Amniotic epithelial cell (primary cell): ENCODE data around the gene ZNF281.

Experiments
- DNase-seq: peaks from one replicate; pipeline ENCODE4 v3.0.0-alpha.2; 2010; ENCODE audit warnings: low read depth

Gene ZNF281

GRCh38 chr1:200391747-200392146 lies 18.1 kb downstream of the ZNF281 start:
- no peak for DNase-seq

- no peak for DNase-seq
Measured at GRCh38 chr1:200388791-200389190, 21.0 kb downstream of the ZNF281 start.

- no peak for DNase-seq
Measured at GRCh38 chr1:200386416-200386815, 23.4 kb downstream of the ZNF281 start.

GRCh38 chr1:200384818-200385390 lies 24.9 kb downstream of the ZNF281 start:
- peak; percentile 39 for DNase-seq

GRCh38 chr1:200381256-200381984 lies 28.4 kb downstream of the ZNF281 start:
- DNase-seq, result no peak

- DNase-seq, result no peak
Measured at GRCh38 chr1:200380589-200381021, 29.2 kb downstream of the ZNF281 start.

- no peak for DNase-seq
Measured at GRCh38 chr1:200379940-200380588, 29.8 kb downstream of the ZNF281 start.

- peak; percentile 93 for DNase-seq
Measured at GRCh38 chr1:200379432-200379757, 30.4 kb downstream of the ZNF281 start.

GRCh38 chr1:200378096-200378495 lies 31.7 kb downstream of the ZNF281 start:
- DNase-seq, result no peak

- peak; percentile 85 for DNase-seq
Measured at GRCh38 chr1:200376528-200376927, 33.3 kb downstream of the ZNF281 start.

- DNase-seq, result no peak
Measured at GRCh38 chr1:200374569-200375295, 35.1 kb downstream of the ZNF281 start.

- DNase-seq, result no peak
Measured at GRCh38 chr1:200373811-200374231, 36.0 kb downstream of the ZNF281 start.

- no peak for DNase-seq
Measured at GRCh38 chr1:200372885-200373181, 37.0 kb downstream of the ZNF281 start.

GRCh38 chr1:200372095-200372884 lies 37.5 kb downstream of the ZNF281 start:
- DNase-seq, result peak; percentile 74

- no peak for DNase-seq
Measured at GRCh38 chr1:200369706-200370105, 40.1 kb downstream of the ZNF281 start.

GRCh38 chr1:200369131-200369530 lies 40.7 kb downstream of the ZNF281 start:
- DNase-seq, result no peak

GRCh38 chr1:200368556-200368955 lies 41.3 kb downstream of the ZNF281 start:
- DNase-seq, result no peak

- peak; percentile 95 for DNase-seq
Measured at GRCh38 chr1:200367841-200368534, 41.8 kb downstream of the ZNF281 start.

- no peak for DNase-seq
Measured at GRCh38 chr1:200366577-200367253, 43.1 kb downstream of the ZNF281 start.

- DNase-seq, result no peak
Measured at GRCh38 chr1:200365897-200366426, 43.9 kb downstream of the ZNF281 start.

GRCh38 chr1:200364831-200365230 lies 45.0 kb downstream of the ZNF281 start:
- peak; percentile 56 for DNase-seq
